IMR-90 (cell line): ENCODE measurements around the gene NAT14. TPM values are rescaled to one million over a fixed set of nuclear protein-coding genes. Genes with fewer than 3 reads are reported as not detected.
A peak's percentile ranks its signal among the peaks of the same experiment; 100 is the strongest.

Source experiments
- ATAC-seq: fragments of 200-7000 bp; cut with Tn5 transposase; 2 replicates; pipeline ENCODE4 v1.9.1; 2020; ENCODE audit warnings: low read depth, mild to moderate bottlenecking, moderate library complexity
- BruUV-seq: library from RNA; stranded (reverse); fragments of 400-500 nt; replicated peaks from 2 replicates; lab custom pipeline; 2021; lab: Mats Ljungman, UMichigan
- CTCF ChIA-PET: fragments of 300-600 bp; formaldehyde crosslinking; extraction: SDS; loops from one replicate; lab custom pipeline; 2021; ENCODE audit warnings: antibody characterized with exemption; lab: Yijun Ruan, JAX
- POLR2A ChIA-PET: fragments of 300-600 bp; sonication (Branson Sonifier 250); formaldehyde crosslinking; loops from one replicate; lab custom pipeline; 2022; ENCODE audit warnings: antibody characterized with exemption; ENCODE audit not compliant: unreplicated experiment; lab: Charles Lee
- DNase-seq: peaks from one replicate; pipeline ENCODE4 v3.0.0; 2013
- H2AFZ ChIP-seq: replicated peaks from 2 replicates; pipeline ENCODE3; 2013; ENCODE audit warnings: low read length, mild to moderate bottlenecking; ENCODE audit not compliant: poor library complexity
- H2AK5ac ChIP-seq: 2 replicates; pipeline ENCODE4 v1.6.1; 2013; ENCODE audit warnings: low read depth, low read length, inconsistent platforms
- H2AK9ac ChIP-seq: replicated peaks from 2 replicates; pipeline ENCODE3; 2013; ENCODE audit warnings: mild to moderate bottlenecking, low read depth, low read length, moderate library complexity; ENCODE audit not compliant: poor library complexity
- H2BK120ac ChIP-seq: 2 replicates; pipeline ENCODE4 v1.6.1; 2013; ENCODE audit warnings: low read depth, low read length, inconsistent platforms
- H2BK15ac ChIP-seq: 3 replicates; pipeline ENCODE4 v1.6.1; 2013; ENCODE audit warnings: low read depth, low read length, inconsistent platforms
- H2BK20ac ChIP-seq: 2 replicates; pipeline ENCODE4 v1.6.1; 2013; ENCODE audit warnings: low read depth, mild to moderate bottlenecking, inconsistent platforms, low read length, moderate library complexity
- H2BK5ac ChIP-seq: 2 replicates; pipeline ENCODE4 v1.6.1; 2013; ENCODE audit warnings: mild to moderate bottlenecking, low read depth, low read length, inconsistent platforms; ENCODE audit not compliant: poor library complexity, severe bottlenecking
- H3K14ac ChIP-seq: replicated peaks from 2 replicates; pipeline ENCODE4 v1.6.1; 2013; ENCODE audit warnings: low read depth, low read length, inconsistent platforms
- H3K18ac ChIP-seq: 2 replicates; pipeline ENCODE4 v1.6.1; 2013; ENCODE audit warnings: low read depth, low read length, control low read depth
- H3K23ac ChIP-seq: 2 replicates; pipeline ENCODE4 v1.6.1; 2013; ENCODE audit warnings: low read depth, low read length, inconsistent platforms
- H3K27ac ChIP-seq: 2 replicates; pipeline ENCODE4 v1.5.1; 2013; ENCODE audit warnings: mild to moderate bottlenecking, control low read depth, low read length; ENCODE audit not compliant: insufficient read depth
- H3K27me3 ChIP-seq: 2 replicates; pipeline ENCODE4 v1.6.1; 2013; ENCODE audit warnings: low read length; ENCODE audit not compliant: control insufficient read depth, insufficient read depth
- H3K36me3 ChIP-seq: 2 replicates; pipeline ENCODE4 v1.6.1; 2013; ENCODE audit warnings: low read length, mixed read lengths; ENCODE audit not compliant: control insufficient read depth, insufficient read depth
- H3K4ac ChIP-seq: 2 replicates; pipeline ENCODE4 v1.6.1; 2013; ENCODE audit warnings: low read depth, low read length, inconsistent platforms
- H3K4me1 ChIP-seq: 2 replicates; pipeline ENCODE4 v1.6.1; 2013; ENCODE audit warnings: low read length, mixed read lengths; ENCODE audit not compliant: control insufficient read depth, insufficient read depth
- H3K4me2 ChIP-seq: 2 replicates; pipeline ENCODE4 v1.6.1; 2013; ENCODE audit warnings: low read depth, mild to moderate bottlenecking, control low read depth, low read length, moderate library complexity
- H3K4me3 ChIP-seq: 2 replicates; pipeline ENCODE4 v1.5.1; 2013; ENCODE audit warnings: low read depth, mild to moderate bottlenecking, control low read depth, low read length, moderate library complexity; ENCODE audit not compliant: insufficient read depth
- H3K56ac ChIP-seq: 2 replicates; pipeline ENCODE4 v1.6.1; 2013; ENCODE audit warnings: low read length, inconsistent platforms; ENCODE audit not compliant: insufficient read depth; ENCODE audit errors: extremely low read depth
- H3K79me1 ChIP-seq, 2 experiments: 2 replicates each; pipeline ENCODE4 v1.6.1; 2013; ENCODE audit warnings: low read length in 2 of 2, inconsistent platforms in 1 of 2, low read depth in 1 of 2
- H3K9ac ChIP-seq: 2 replicates; pipeline ENCODE4 v1.6.1; 2013; ENCODE audit warnings: low read depth, low read length, control low read depth
- H3K9me1 ChIP-seq: 2 replicates; pipeline ENCODE4 v1.6.1; 2013; ENCODE audit warnings: low read length, inconsistent platforms; ENCODE audit not compliant: insufficient read depth
- H3K9me3 ChIP-seq: 2 replicates; pipeline ENCODE4 v1.6.1; 2013; ENCODE audit warnings: low read length; ENCODE audit not compliant: control insufficient read depth, insufficient read depth
- H4K20me1 ChIP-seq: 2 replicates; pipeline ENCODE4 v1.6.1; 2013; ENCODE audit warnings: low read length, inconsistent platforms; ENCODE audit not compliant: insufficient read depth
- H4K5ac ChIP-seq: 2 replicates; pipeline ENCODE4 v1.6.1; 2013; ENCODE audit warnings: mild to moderate bottlenecking, low read depth, low read length, control low read depth
- H4K8ac ChIP-seq, 2 experiments: 2 replicates each; pipeline ENCODE4 v1.6.1; 2013; ENCODE audit warnings: low read depth in 2 of 2, low read length in 2 of 2, control low read depth in 1 of 2, inconsistent platforms in 1 of 2
- H4K91ac ChIP-seq: 2 replicates; pipeline ENCODE4 v1.6.1; 2013; ENCODE audit warnings: low read depth, low read length, inconsistent platforms; ENCODE audit not compliant: insufficient read depth
- BHLHE40 ChIP-seq: fragments of 150-350 bp; IDR thresholded peaks from 2 replicates; pipeline ENCODE4 v1.6.1; 2016; ENCODE audit warnings: mild to moderate bottlenecking, low read depth, low read length
- CEBPB ChIP-seq: IDR thresholded peaks from 2 replicates; pipeline ENCODE4 v1.6.1; 2012; ENCODE audit warnings: low read depth, low read length, improper control_type of control experiment
- CHD1 ChIP-seq: IDR thresholded peaks from 2 replicates; pipeline ENCODE4 v1.6.1; 2012; ENCODE audit warnings: low read depth, low read length, improper control_type of control experiment
- MAFK ChIP-seq: IDR thresholded peaks from 2 replicates; pipeline ENCODE4 v1.6.1; 2012; ENCODE audit warnings: low read depth, low read length, improper control_type of control experiment
- RAD21 ChIP-seq: IDR thresholded peaks from 2 replicates; pipeline ENCODE4 v1.6.1; 2012; ENCODE audit warnings: low read length, improper control_type of control experiment
- RCOR1 ChIP-seq: IDR thresholded peaks from 2 replicates; pipeline ENCODE4 v1.6.1; 2012; ENCODE audit warnings: mild to moderate bottlenecking, low read length, improper control_type of control experiment; ENCODE audit not compliant: insufficient replicate concordance
- WGBS, 2 experiments: methylation state at CpG; one replicate each; pipeline versions ENCODE4 v1.1.5 to v1.1.7; 2013; ENCODE audit warnings: missing lambda C conversion rate in 2 of 2; ENCODE audit not compliant: insufficient read length in 1 of 2; ENCODE audit errors: extremely low coverage in 2 of 2; 5-methylcytosine and 5-hydroxymethylcytosine counted together
- dilution Hi-C: fragments of 300-500 bp; cut with HindIII; formaldehyde crosslinking; loops from one replicate; pipeline ENCODE4 v1.14.3; 2018; ENCODE audit warnings: low sequenced_read_pairs; ENCODE audit not compliant: unreplicated experiment
- in situ Hi-C: fragments of 300-500 bp; cut with MboI; formaldehyde crosslinking; loops from 3 replicates; pipeline ENCODE4 v1.14.3; 2019; ENCODE audit warnings: low sequenced_read_pairs, inconsistent platforms, mixed read lengths
- intact Hi-C: fragments of 100-400 bp; cut with micrococcal nuclease; formaldehyde crosslinking; loops from 2 replicates; pipeline ENCODE4 v1.10.0; 2022
- polyA plus RNA-seq, 3 experiments: library from polyadenylated mRNA; depleted of rRNA; stranded (reverse); fragments of >200 nt; gene quantifications; 2 replicates each; pipeline ENCODE4 v1.2.3, GENCODE V29; 2012; ENCODE audit warnings: low replicate concordance in 1 of 3
- total RNA-seq: library from RNA; depleted of rRNA; stranded (reverse); fragments of >200 nt; gene quantifications from 2 replicates; pipeline ENCODE4 v1.2.3, GENCODE V29; 2012
- TF ChIP-seq, protein P1 (sequence below): fragments of 150-350 bp; IDR thresholded peaks from 2 replicates; pipeline ENCODE4 v1.6.1; 2016; ENCODE audit warnings: low read depth, mild to moderate bottlenecking, low read length, moderate library complexity, borderline replicate concordance
- TF ChIP-seq, protein P2 (sequence below): fragments of 150-350 bp; IDR thresholded peaks from 2 replicates; pipeline ENCODE4 v1.6.1; 2017; ENCODE audit warnings: mild to moderate bottlenecking, antibody characterized with exemption, low read length, low read depth

The NAT14 gene
- total and polyA plus RNA-seq, 2 of the 4 experiments (the other 2 are of a cell fraction), result 4.3 to 41.2 TPM

DNA sequence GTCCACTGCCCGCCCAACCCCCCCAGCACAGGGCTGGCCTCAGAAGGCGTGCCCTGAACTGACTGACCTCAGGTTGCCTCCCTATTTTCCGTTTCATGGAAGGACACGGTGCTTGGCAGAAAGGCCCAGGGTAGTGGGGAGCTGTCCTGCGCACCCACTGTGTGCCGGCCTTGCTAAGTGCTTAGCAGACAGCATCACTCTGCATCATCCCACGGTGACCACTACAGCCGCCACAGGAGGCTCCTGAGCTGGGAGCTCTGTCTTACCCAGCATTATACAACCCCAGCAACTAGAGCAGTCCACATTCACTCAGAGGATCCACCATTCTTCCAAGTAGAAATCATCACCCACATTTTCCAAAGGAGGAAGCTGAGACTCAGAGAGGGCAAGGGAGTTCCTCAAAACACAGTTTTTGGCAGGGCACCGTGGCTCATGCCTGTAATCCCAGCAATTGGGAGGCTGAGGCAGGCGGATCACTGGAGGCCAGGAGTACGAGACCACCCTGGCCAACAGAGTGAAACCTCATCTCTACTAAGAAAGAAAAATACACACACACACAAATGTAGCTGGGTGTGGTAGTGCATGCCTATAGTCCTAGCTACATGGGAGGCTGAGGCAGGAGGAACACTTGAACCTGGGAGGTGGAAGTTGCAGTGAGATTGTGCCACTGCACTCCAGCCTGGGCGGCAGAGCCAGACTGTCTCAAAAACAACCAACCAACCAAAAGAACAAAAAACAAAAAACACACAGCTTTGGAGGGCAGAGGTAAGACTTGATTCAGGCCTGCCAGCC, 50.4 kb downstream of the NAT14 start (continued):
- TF ChIP-seq, protein P1, sequence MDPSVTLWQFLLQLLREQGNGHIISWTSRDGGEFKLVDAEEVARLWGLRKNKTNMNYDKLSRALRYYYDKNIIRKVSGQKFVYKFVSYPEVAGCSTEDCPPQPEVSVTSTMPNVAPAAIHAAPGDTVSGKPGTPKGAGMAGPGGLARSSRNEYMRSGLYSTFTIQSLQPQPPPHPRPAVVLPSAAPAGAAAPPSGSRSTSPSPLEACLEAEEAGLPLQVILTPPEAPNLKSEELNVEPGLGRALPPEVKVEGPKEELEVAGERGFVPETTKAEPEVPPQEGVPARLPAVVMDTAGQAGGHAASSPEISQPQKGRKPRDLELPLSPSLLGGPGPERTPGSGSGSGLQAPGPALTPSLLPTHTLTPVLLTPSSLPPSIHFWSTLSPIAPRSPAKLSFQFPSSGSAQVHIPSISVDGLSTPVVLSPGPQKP, result no peak

DNA sequence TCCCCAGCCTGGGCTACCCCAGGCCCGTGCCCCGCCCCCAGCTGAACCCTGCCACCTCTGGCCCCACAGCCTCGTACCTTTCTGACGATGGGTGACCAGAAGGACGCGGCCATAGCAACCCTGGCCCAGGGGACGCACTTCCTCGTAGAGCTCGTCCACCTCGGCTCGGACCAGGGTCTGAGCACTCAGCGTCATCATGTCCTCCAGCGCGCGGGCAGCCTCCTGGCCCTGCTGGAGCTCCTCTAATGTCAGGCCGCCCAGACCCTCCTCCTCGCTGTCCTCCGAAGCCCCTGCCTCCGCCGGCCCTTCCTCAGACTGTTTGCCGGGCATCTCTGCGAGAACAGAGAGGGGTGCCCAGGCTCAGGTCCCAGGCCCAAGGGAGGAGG, 51.0 kb downstream of the NAT14 start:
- H2AFZ ChIP-seq, result peak overlapping the region; percentile 32
- dilution Hi-C loops, result no loop called here
- H3K27me3 ChIP-seq, result no peaks in the 10 kb centered on the region; the same call in 1 of the 2 replicates
- no peak overlapping the region for H3K56ac ChIP-seq
- H3K9me1 ChIP-seq, result 0 out of 2 replicates have a peak, but pooled peaks cover 2% of the 10 kb centered on the region
- H3K4ac ChIP-seq, result no peak overlapping the region
- TF ChIP-seq BHLHE40 (no peak), CHD1 (no peak), RAD21 (no peak), CEBPB (no peak), MAFK (no peak), RCOR1 (no peak)
- TF ChIP-seq, protein P2, sequence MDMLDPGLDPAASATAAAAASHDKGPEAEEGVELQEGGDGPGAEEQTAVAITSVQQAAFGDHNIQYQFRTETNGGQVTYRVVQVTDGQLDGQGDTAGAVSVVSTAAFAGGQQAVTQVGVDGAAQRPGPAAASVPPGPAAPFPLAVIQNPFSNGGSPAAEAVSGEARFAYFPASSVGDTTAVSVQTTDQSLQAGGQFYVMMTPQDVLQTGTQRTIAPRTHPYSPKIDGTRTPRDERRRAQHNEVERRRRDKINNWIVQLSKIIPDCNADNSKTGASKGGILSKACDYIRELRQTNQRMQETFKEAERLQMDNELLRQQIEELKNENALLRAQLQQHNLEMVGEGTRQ, result no peak
- no peak overlapping the region for H2AK5ac ChIP-seq
- no peak overlapping the region for H3K4me3 ChIP-seq
- DNase-seq, result no peak
- no peak overlapping the region for H3K27ac ChIP-seq
- no peaks in the 10 kb centered on the region; the same call in 1 of the 2 replicates for H3K4me1 ChIP-seq
- no peak overlapping the region for H2BK15ac ChIP-seq
- in situ Hi-C loops, result no loop called here
- no peak overlapping the region for H4K8ac ChIP-seq
- no peak overlapping the region for H3K9ac ChIP-seq
- no peak overlapping the region for H4K91ac ChIP-seq
- H3K18ac ChIP-seq, result no peak overlapping the region
- H3K79me1 ChIP-seq, result no peaks in the 10 kb centered on the region
- 87% methylated on average over 11 of the region's 22 CpGs; no CpG with 5 or more reads in 1 of the 2 experiments for WGBS, 2 experiments
- H4K5ac ChIP-seq, result no peak overlapping the region
- BruUV-seq, result no TSS peak
- no peak overlapping the region for H2AK9ac ChIP-seq
- no peaks in the 10 kb centered on the region for H3K36me3 ChIP-seq
- H2BK120ac ChIP-seq, result no peak overlapping the region
- H3K23ac ChIP-seq, result no peak overlapping the region
- H3K9me3 ChIP-seq, result no peaks in the 10 kb centered on the region
- intact Hi-C loops, result loop anchor here (2.0 kb wide), 1 partner anchor 19 kb away; no protein-coding TSS in a partner anchor
- no peaks in the 10 kb centered on the region for H4K20me1 ChIP-seq
- no peak for ATAC-seq
- no peak overlapping the region for H3K4me2 ChIP-seq
- ChIA-PET CTCF (interaction anchor here (1.5 kb wide), 1 partner anchor 32 kb away, joined by 4 read pairs; no protein-coding TSS in a partner anchor), POLR2A (no interaction called here)
- no peak overlapping the region for H2BK20ac ChIP-seq
- H3K14ac ChIP-seq, result no peak overlapping the region
- H2BK5ac ChIP-seq, result no peak overlapping the region
